PC-3 (cell line): ENCODE measurements around the gene PPT2. TPM values are rescaled to one million over a fixed set of nuclear protein-coding genes. Genes with fewer than 3 reads are reported as not detected.
A peak's percentile ranks its signal among the peaks of the same experiment; 100 is the strongest.

Experiments used
- ATAC-seq: fragments of 200-7000 bp; cut with Tn5 transposase; 2 replicates; pipeline ENCODE4 v1.9.1; 2020; ENCODE audit warnings: mild to moderate bottlenecking, moderate library complexity
- BruUV-seq: library from RNA; stranded (reverse); fragments of 400-500 nt; replicated peaks from 2 replicates; lab custom pipeline; 2021; lab: Mats Ljungman, UMichigan
- CTCF ChIA-PET: fragments of 300-600 bp; sonication (Branson Sonifier 250); formaldehyde crosslinking; loops from one replicate; lab custom pipeline; 2022; ENCODE audit warnings: antibody characterized with exemption; lab: Charles Lee
- POLR2A ChIA-PET: fragments of 300-600 bp; sonication (Branson Sonifier 250); formaldehyde crosslinking; loops from one replicate; lab custom pipeline; 2022; ENCODE audit warnings: antibody characterized with exemption; ENCODE audit not compliant: unreplicated experiment; lab: Charles Lee
- DNase-seq: peaks from one replicate; pipeline ENCODE4 v3.0.0-alpha.2; 2015
- H2AFZ ChIP-seq: fragments of 300-600 bp; sonication (generic); 2 replicates; pipeline ENCODE4 v1.6.0; 2016; ENCODE audit warnings: antibody characterized with exemption, low read length
- H3F3A ChIP-seq: fragments of 300-600 bp; sonication (generic); one replicate; pipeline ENCODE4 v1.6.0; 2017; ENCODE audit warnings: antibody characterized with exemption, low read length, control low read depth, mild to moderate bottlenecking; ENCODE audit not compliant: unreplicated experiment
- H3K27ac ChIP-seq: fragments of 300-600 bp; sonication (generic); 2 replicates; pipeline ENCODE4 v1.5.1; 2016; ENCODE audit warnings: mild to moderate bottlenecking, low read length
- H3K27me3 ChIP-seq: fragments of 300-600 bp; sonication (generic); 2 replicates; pipeline ENCODE4 v1.6.1; 2016; ENCODE audit warnings: low read length, mixed read lengths
- H3K36me3 ChIP-seq: fragments of 300-600 bp; sonication (generic); 2 replicates; pipeline ENCODE4 v1.6.1; 2016; ENCODE audit warnings: low read depth, mixed run types, low read length, mixed read lengths
- H3K4me1 ChIP-seq: fragments of 300-600 bp; sonication (generic); 2 replicates; pipeline ENCODE4 v1.5.1; 2016; ENCODE audit warnings: low read length; ENCODE audit not compliant: insufficient read depth
- H3K4me2 ChIP-seq: fragments of 300-600 bp; sonication (generic); 2 replicates; pipeline ENCODE4 v1.6.0; 2016; ENCODE audit warnings: low read length
- H3K4me3 ChIP-seq: fragments of 300-600 bp; sonication (generic); 2 replicates; pipeline ENCODE4 v1.5.1; 2016; ENCODE audit warnings: mild to moderate bottlenecking, low read length, mixed read lengths
- H3K79me2 ChIP-seq: fragments of 300-600 bp; sonication (generic); 2 replicates; pipeline ENCODE4 v1.6.1; 2017; ENCODE audit warnings: low read length, mixed read lengths
- H3K9ac ChIP-seq: fragments of 300-600 bp; sonication (generic); 2 replicates; pipeline ENCODE4 v1.6.0; 2016; ENCODE audit warnings: mild to moderate bottlenecking, low read length
- H3K9me2 ChIP-seq: fragments of 300-600 bp; sonication (generic); replicated peaks from 2 replicates; pipeline ENCODE4 v1.6.1; 2016; ENCODE audit warnings: mixed run types, low read length, mixed read lengths
- H3K9me3 ChIP-seq: fragments of 300-600 bp; sonication (generic); 2 replicates; pipeline ENCODE4 v1.6.1; 2016; ENCODE audit warnings: low read length, mixed read lengths
- H4K20me1 ChIP-seq: fragments of 300-600 bp; sonication (generic); 2 replicates; pipeline ENCODE4 v1.6.1; 2016; ENCODE audit warnings: low read length, mixed read lengths
- CTCF ChIP-seq: fragments of 300-600 bp; sonication (generic); conservative IDR thresholded peaks from 2 replicates; pipeline ENCODE4 v1.5.1; 2017; ENCODE audit warnings: antibody characterized with exemption, low read depth, mild to moderate bottlenecking, low read length
- EZH2 ChIP-seq: fragments of 300-600 bp; sonication (generic); IDR thresholded peaks from one replicate; pipeline ENCODE4 v1.6.1; 2017; ENCODE audit warnings: antibody characterized with exemption, mild to moderate bottlenecking, low read length; ENCODE audit not compliant: unreplicated experiment
- EZH2phosphoT487 ChIP-seq: fragments of 300-600 bp; sonication (generic); IDR thresholded peaks from 2 replicates; pipeline ENCODE4 v1.6.1; 2018; ENCODE audit warnings: mild to moderate bottlenecking, antibody characterized with exemption, low read length, borderline replicate concordance
- intact Hi-C: fragments of 100-400 bp; cut with micrococcal nuclease; formaldehyde crosslinking; loops from 2 replicates; pipeline ENCODE4 v1.9.0; 2023
- total RNA-seq: library from RNA; depleted of rRNA; stranded (reverse); fragments of >200 nt; gene quantifications from 2 replicates; pipeline ENCODE4 v1.2.3, GENCODE V29; 2014

The PPT2 gene
- total RNA-seq, 1 experiment from 2014 or later = 30.8 TPM

GRCh38 chr6:32190054-32190851 lies 36.3 kb downstream of the PPT2 start, which contains the start of gene PBX2:
Gene PBX2 (minus strand): TSS chr6:32190202. CDS start chr6:32189915, 287 bp downstream.
- Histone ChIP-seq H3K36me3 (no peaks in the 10 kb centered on the region), H3K9ac (peak within 1 kb of the TSS; percentile 78), H3K4me1 (peaks cover 33% of the 10 kb centered on the region), H3K9me3 (no peaks in the 10 kb centered on the region), H3K4me3 (peak within 1 kb of the TSS; percentile 84), H3K79me2 (peaks cover 18% of the 10 kb centered on the region), H3K9me2 (no peaks in the 10 kb centered on the region), H4K20me1 (no peaks in the 10 kb centered on the region), H3K27ac (peak within 1 kb of the TSS; percentile 44; the same call in 1 of the 2 replicates), H3K27me3 (no peaks in the 10 kb centered on the region), H3K4me2 (peak within 1 kb of the TSS; percentile 81), H3F3A (no peaks in the 10 kb centered on the region), H2AFZ (peak within 1 kb of the TSS; percentile 89)
- DNase-seq (peak; percentile 74), ATAC-seq (peak; percentile 74)
- BruUV-seq = TSS peak; percentile 98
- intact Hi-C loops = no loop called here
- POLR2A ChIA-PET = interaction anchor here (0.6 to 0.7 kb wide), 2 partner anchors 14 to 648 kb away, joined by 3 read pairs; partner anchors contain the start of gene DDX39B
- TF ChIP-seq CTCF (no peak), EZH2 (no peak), EZH2phosphoT487 (no peak)
- CTCF ChIA-PET = interaction anchor here (0.6 kb wide), 2 partner anchors 54 to 417 kb away, joined by 3 to 4 read pairs; no protein-coding TSS in a partner anchor

- DNase-seq (no peak), ATAC-seq (no peak)
- ChIA-PET CTCF (no interaction called here), POLR2A (no interaction called here)
- H3K36me3 ChIP-seq = no peaks in the 10 kb centered on the region
- no peak overlapping the region for H3K27ac ChIP-seq
- intact Hi-C loops = no loop called here
- no peak overlapping the region for H3K4me3 ChIP-seq
- H2AFZ ChIP-seq = no peak overlapping the region
- peaks cover 18% of the 10 kb centered on the region for H3K79me2 ChIP-seq
- H3F3A ChIP-seq = no peaks in the 10 kb centered on the region
- peaks cover 33% of the 10 kb centered on the region for H3K4me1 ChIP-seq
- H3K9me2 ChIP-seq = no peaks in the 10 kb centered on the region
- no peaks in the 10 kb centered on the region for H3K27me3 ChIP-seq
- BruUV-seq = no TSS peak
- no peak overlapping the region for H3K4me2 ChIP-seq
- TF ChIP-seq EZH2phosphoT487 = no peak
- no peak for TF ChIP-seq EZH2
- TF ChIP-seq CTCF = no peak
- no peaks in the 10 kb centered on the region for H3K9me3 ChIP-seq
- no peak overlapping the region for H3K9ac ChIP-seq
- H4K20me1 ChIP-seq = no peaks in the 10 kb centered on the region
Measured at GRCh38 chr6:32190911-32191677, 37.2 kb downstream of the PPT2 start.
